GM12878 (cell line): ENCODE measurements around the gene BTBD10. TPM values are rescaled to one million over a fixed set of nuclear protein-coding genes. Genes with fewer than 3 reads are reported as not detected.

Experiments used
- ATAC-seq: fragments of 200-7000 bp; cut with Tn5 transposase; 3 replicates; pipeline ENCODE4 v1.9.1; 2020; ENCODE audit warnings: mild to moderate bottlenecking, moderate library complexity
- BruUV-seq: library from RNA; stranded (reverse); fragments of 400-500 nt; replicated peaks from 2 replicates; lab custom pipeline; 2021; lab: Mats Ljungman, UMichigan
- CTCF ChIA-PET: fragments of 300-600 bp; sonication (Branson Sonifier 250); formaldehyde crosslinking; extraction: SDS; loops from one replicate; lab custom pipeline; 2021; ENCODE audit warnings: inconsistent platforms; lab: Yijun Ruan, JAX
- POLR2A ChIA-PET: fragments of 350-600 bp; formaldehyde crosslinking; extraction: SDS; loops from one replicate; lab custom pipeline; 2021; ENCODE audit warnings: inconsistent platforms; lab: Charles Lee
- RAD21 ChIA-PET: fragments of 300-600 bp; sonication (Branson Sonifier 250); formaldehyde crosslinking; loops from one replicate; lab custom pipeline; 2023; ENCODE audit warnings: antibody characterized with exemption; ENCODE audit not compliant: unreplicated experiment; lab: Charles Lee
- SMC1A ChIA-PET: fragments of 300-600 bp; sonication (Branson Sonifier 250); formaldehyde crosslinking; loops from one replicate; lab custom pipeline; 2023; ENCODE audit not compliant: unreplicated experiment, uncharacterized antibody; lab: Charles Lee
- DNase-seq: peaks from one replicate; pipeline ENCODE4 v3.0.0-alpha.2; 2011; ENCODE audit warnings: low read depth, low spot score
- FAIRE-seq: peaks from 3 replicates; lab custom pipeline; 2011; peaks lifted over from hg19 to GRCh38; lab: Jason Lieb, UNC
- H2AFZ ChIP-seq: 2 replicates; pipeline ENCODE4 v1.6.0; 2011; ENCODE audit warnings: low read depth, low read length, control low read depth; ENCODE audit not compliant: control insufficient read depth
- H3K27ac ChIP-seq: 2 replicates; pipeline ENCODE4 v1.5.1; 2011; ENCODE audit warnings: control low read depth; ENCODE audit not compliant: control insufficient read depth, insufficient read depth
- H3K27me3 ChIP-seq, 2 experiments: replicated peaks in 1 of 2; 2 replicates each; pipeline versions ENCODE4 v1.6.0 to v1.6.1; 2011; ENCODE audit warnings: low read length in 1 of 2; ENCODE audit not compliant: control insufficient read depth in 2 of 2, insufficient read depth in 2 of 2
- H3K36me3 ChIP-seq, 2 experiments: 2 replicates each; pipeline ENCODE4 v1.5.1; 2011; ENCODE audit warnings: low read length in 1 of 2; ENCODE audit not compliant: control insufficient read depth in 2 of 2, insufficient read depth in 2 of 2
- H3K4me1 ChIP-seq: 2 replicates; pipeline ENCODE4 v1.6.1; 2011; ENCODE audit warnings: mild to moderate bottlenecking, low read length, moderate library complexity, mixed read lengths; ENCODE audit not compliant: control insufficient read depth, insufficient read depth
- H3K4me2 ChIP-seq: 2 replicates; pipeline ENCODE4 v1.6.0; 2011; ENCODE audit warnings: control low read depth; ENCODE audit not compliant: control insufficient read depth, insufficient read depth
- H3K4me3 ChIP-seq: fragments of 200-600 bp; sonication (generic); 2 replicates; pipeline ENCODE4 v1.5.1; 2016
- H3K79me2 ChIP-seq: 2 replicates; pipeline ENCODE4 v1.6.0; 2011; ENCODE audit warnings: low read length; ENCODE audit not compliant: control insufficient read depth, insufficient read depth
- H3K9ac ChIP-seq: 2 replicates; pipeline ENCODE4 v1.8.0; 2011; ENCODE audit warnings: low read length, control low read depth, mixed read lengths; ENCODE audit not compliant: control insufficient read depth, insufficient read depth
- H3K9me3 ChIP-seq: replicated peaks from 3 replicates; pipeline ENCODE4 v1.5.1; 2011; ENCODE audit warnings: mild to moderate bottlenecking, low read length; ENCODE audit not compliant: control insufficient read depth, insufficient read depth
- H4K20me1 ChIP-seq: 2 replicates; pipeline ENCODE4 v1.6.0; 2011; ENCODE audit not compliant: control insufficient read depth, insufficient read depth
- ATF3 ChIP-seq: IDR thresholded peaks from 2 replicates; pipeline ENCODE4 v1.6.1; 2011; ENCODE audit warnings: low read depth, mild to moderate bottlenecking, low read length, moderate library complexity, borderline replicate concordance; ENCODE audit errors: extremely low read depth
- FOS ChIP-seq: IDR thresholded peaks from 3 replicates; pipeline ENCODE4 v1.6.1; 2011; ENCODE audit warnings: borderline replicate concordance; ENCODE audit not compliant: insufficient read length; ENCODE audit errors: extremely low read depth
- HDAC6 ChIP-seq: fragments of 200-600 bp; sonication (generic); IDR thresholded peaks from one replicate; pipeline ENCODE4 v1.8.0; 2017; ENCODE audit warnings: antibody characterized with exemption; ENCODE audit not compliant: unreplicated experiment
- MTA3 ChIP-seq: IDR thresholded peaks from 2 replicates; pipeline ENCODE4 v1.6.1; 2012; ENCODE audit warnings: low read length, inconsistent platforms, borderline replicate concordance
- RELB ChIP-seq: fragments of 450-650 bp; IDR thresholded peaks from 2 replicates; pipeline ENCODE4 v1.6.1; 2017; ENCODE audit warnings: low read depth, mild to moderate bottlenecking, moderate library complexity
- SP1 ChIP-seq: IDR thresholded peaks from one replicate; pipeline ENCODE4 v1.6.1; 2011; ENCODE audit warnings: low read depth, low read length
- SREBF1 ChIP-seq: IDR thresholded peaks from 2 replicates; pipeline ENCODE4 v1.6.1; 2012; ENCODE audit warnings: mild to moderate bottlenecking, low read length
- SREBF2 ChIP-seq: IDR thresholded peaks from 2 replicates; pipeline ENCODE4 v1.6.1; 2012; ENCODE audit warnings: mild to moderate bottlenecking, low read length
- TCF7 ChIP-seq: IDR thresholded peaks from 2 replicates; pipeline ENCODE4 v1.6.1; 2014; ENCODE audit warnings: antibody characterized with exemption, borderline replicate concordance
- WGBS: methylation state at CpG from one replicate; pipeline ENCODE4 v1.1.6; 2016; ENCODE audit warnings: low lambda C conversion rate; ENCODE audit not compliant: insufficient replicate concordance, insufficient coverage; ENCODE audit errors: missing lambda C conversion rate; 5-methylcytosine and 5-hydroxymethylcytosine counted together
- in situ Hi-C: fragments of 300-500 bp; cut with MboI; formaldehyde crosslinking; loops from 9 replicates; pipeline ENCODE4 v1.14.3; 2018; ENCODE audit warnings: mixed read lengths
- intact Hi-C: fragments of 100-400 bp; cut with micrococcal nuclease; formaldehyde crosslinking; loops from one replicate; pipeline ENCODE4 v1.14.2; 2022; ENCODE audit not compliant: unreplicated experiment
- polyA plus RNA-seq, 11 experiments: library from polyadenylated mRNA; depleted of rRNA in 4 of 11; unstranded in 6 of 11; stranded (reverse) in 5 of 11; fragments of >200 nt; fragmentation: Nextera tagmentation in 4 of 11; fragmentation: Illumina TruSeq in 1 of 11; extraction: Ambion mirVana in 4 of 11; extraction: Trizol in 1 of 11; gene quantifications; 1 replicate in 1 of 11; 2 replicates in 10 of 11; pipeline versions ENCODE4 v1.2.1 to v1.2.3, GENCODE V29; 2011 to 2016; ENCODE audit warnings: inconsistent platforms in 2 of 11, missing spikeins in 2 of 11, low read depth in 1 of 11
- total RNA-seq, 4 experiments: library from RNA; depleted of rRNA in 3 of 4; stranded (reverse); fragments of >200 nt in 3 of 4; fragmentation: Illumina TruSeq in 1 of 4; extraction: Trizol in 1 of 4; gene quantifications; 2 replicates each; pipeline versions ENCODE4 v1.2.1 to v1.2.3, GENCODE V29; 2013 to 2021
- TF ChIP-seq, protein P1 (sequence below): fragments of 450-650 bp; IDR thresholded peaks from 2 replicates; pipeline ENCODE4 v1.6.1; 2017; ENCODE audit warnings: antibody characterized with exemption, mild to moderate bottlenecking, moderate library complexity

Gene BTBD10
- total and polyA plus RNA-seq, 10 of the 15 experiments (the other 5 are each of a cell fraction or from before 2014, with no cell fraction given) = 20.8 to 38.8 (median 26.9) TPM

DNA sequence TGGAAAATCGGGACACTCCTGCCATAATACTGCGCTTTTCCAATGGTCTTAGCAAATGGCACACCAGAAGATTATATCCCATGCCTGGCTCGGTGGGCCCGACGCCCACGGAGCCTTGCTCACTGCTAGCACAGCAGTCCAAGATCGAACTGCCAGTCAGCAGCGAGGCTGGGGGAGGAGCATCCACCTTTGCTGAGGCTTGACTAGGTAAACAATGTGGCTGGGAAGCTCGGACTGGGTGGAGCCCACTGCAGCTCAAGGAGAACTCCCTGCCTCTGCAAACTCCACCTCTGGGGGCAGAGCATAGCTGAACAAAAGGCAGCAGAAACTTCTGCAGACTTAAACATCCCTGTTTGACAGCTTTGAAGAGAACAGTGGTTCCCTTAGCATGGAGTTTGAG is 17.2 kb upstream of the BTBD10 start:
- DNase-seq (no peak), FAIRE-seq (no peak), ATAC-seq (no peak)
- in situ Hi-C loops (no loop called here), intact Hi-C loops (loop anchor here (10.0 kb wide), 1 partner anchor 765 kb away; no protein-coding TSS in a partner anchor)
- 37% methylated on average over 9 of the region's 9 CpGs for WGBS
- Histone ChIP-seq H3K27me3 (no peaks in the 10 kb centered on the region), H4K20me1 (no peaks in the 10 kb centered on the region), H3K4me2 (no peak overlapping the region), H2AFZ (no peak overlapping the region), H3K4me1 (no peaks in the 10 kb centered on the region), H3K27ac (no peak overlapping the region), H3K4me3 (no peak overlapping the region), H3K36me3 (no peaks in the 10 kb centered on the region), H3K79me2 (no peaks in the 10 kb centered on the region), H3K9me3 (no peaks in the 10 kb centered on the region; the same call in 2 of the 3 replicates), H3K9ac (no peak overlapping the region)
- TF ChIP-seq, protein P1, sequence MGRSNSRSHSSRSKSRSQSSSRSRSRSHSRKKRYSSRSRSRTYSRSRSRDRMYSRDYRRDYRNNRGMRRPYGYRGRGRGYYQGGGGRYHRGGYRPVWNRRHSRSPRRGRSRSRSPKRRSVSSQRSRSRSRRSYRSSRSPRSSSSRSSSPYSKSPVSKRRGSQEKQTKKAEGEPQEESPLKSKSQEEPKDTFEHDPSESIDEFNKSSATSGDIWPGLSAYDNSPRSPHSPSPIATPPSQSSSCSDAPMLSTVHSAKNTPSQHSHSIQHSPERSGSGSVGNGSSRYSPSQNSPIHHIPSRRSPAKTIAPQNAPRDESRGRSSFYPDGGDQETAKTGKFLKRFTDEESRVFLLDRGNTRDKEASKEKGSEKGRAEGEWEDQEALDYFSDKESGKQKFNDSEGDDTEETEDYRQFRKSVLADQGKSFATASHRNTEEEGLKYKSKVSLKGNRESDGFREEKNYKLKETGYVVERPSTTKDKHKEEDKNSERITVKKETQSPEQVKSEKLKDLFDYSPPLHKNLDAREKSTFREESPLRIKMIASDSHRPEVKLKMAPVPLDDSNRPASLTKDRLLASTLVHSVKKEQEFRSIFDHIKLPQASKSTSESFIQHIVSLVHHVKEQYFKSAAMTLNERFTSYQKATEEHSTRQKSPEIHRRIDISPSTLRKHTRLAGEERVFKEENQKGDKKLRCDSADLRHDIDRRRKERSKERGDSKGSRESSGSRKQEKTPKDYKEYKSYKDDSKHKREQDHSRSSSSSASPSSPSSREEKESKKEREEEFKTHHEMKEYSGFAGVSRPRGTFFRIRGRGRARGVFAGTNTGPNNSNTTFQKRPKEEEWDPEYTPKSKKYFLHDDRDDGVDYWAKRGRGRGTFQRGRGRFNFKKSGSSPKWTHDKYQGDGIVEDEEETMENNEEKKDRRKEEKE = no peak
- TF ChIP-seq MTA3 (no peak), HDAC6 (no peak), SREBF1 (no peak), TCF7 (no peak), SREBF2 (no peak), FOS (no peak), SP1 (no peak), ATF3 (no peak), RELB (no peak)
- POLR2A ChIA-PET = no interaction called here
- RAD21 ChIA-PET = no interaction called here
- SMC1A ChIA-PET = no interaction called here
- BruUV-seq = no TSS peak
- CTCF ChIA-PET = no interaction called here
